NCI-H1105 treated with DMSO at 0.1 percent for 48 hours (cell line): ENCODE data around the gene SCYL1.

ENCODE experiments used
- DNase-seq: peaks from one replicate; lab custom pipeline; 2025; lab: John Stamatoyannopoulos, UW

The SCYL1 gene

GRCh38 chr11:65524741-65525545 is at the start of gene SCYL1:
Gene SCYL1, plus strand, starts transcription at chr11:65525083. Its CDS starts 71 bp downstream, at chr11:65525154.
- DNase-seq, result peak; percentile 63

GRCh38 chr11:65476632-65477148 is 48.2 kb upstream of the SCYL1 start:
- DNase-seq, result no peak

- peak; percentile 92 for DNase-seq
Measured at GRCh38 chr11:65477149-65477965, 47.5 kb upstream of the SCYL1 start.

GRCh38 chr11:65478388-65479183 is 46.3 kb upstream of the SCYL1 start:
- no peak for DNase-seq

- no peak for DNase-seq
Measured at GRCh38 chr11:65479184-65480145, 45.4 kb upstream of the SCYL1 start.

- no peak for DNase-seq
Measured at GRCh38 chr11:65482306-65482850, 42.5 kb upstream of the SCYL1 start.

GRCh38 chr11:65485920-65486219 is 39.0 kb upstream of the SCYL1 start:
- no peak for DNase-seq

GRCh38 chr11:65486570-65487466 is 38.1 kb upstream of the SCYL1 start:
- DNase-seq, result no peak

- peak; percentile 99 for DNase-seq
Measured at GRCh38 chr11:65487467-65488272, 37.2 kb upstream of the SCYL1 start.

GRCh38 chr11:65488273-65489034 is 36.4 kb upstream of the SCYL1 start:
- no peak for DNase-seq

- DNase-seq, result no peak
Measured at GRCh38 chr11:65489035-65489705, 35.7 kb upstream of the SCYL1 start.

GRCh38 chr11:65489706-65490320 is 35.1 kb upstream of the SCYL1 start:
- DNase-seq, result no peak

GRCh38 chr11:65491163-65491465 is 33.8 kb upstream of the SCYL1 start:
- DNase-seq, result no peak

GRCh38 chr11:65491614-65492386 is 33.1 kb upstream of the SCYL1 start:
- DNase-seq, result peak; percentile 57

- DNase-seq, result no peak
Measured at GRCh38 chr11:65492387-65492636, 32.6 kb upstream of the SCYL1 start.

GRCh38 chr11:65492637-65493366 is 32.1 kb upstream of the SCYL1 start:
- no peak for DNase-seq
